SJSA1 (cell line): ENCODE measurements around the gene CACNA2D1. TPM values are rescaled to one million over a fixed set of nuclear protein-coding genes. Genes with fewer than 3 reads are reported as not detected.
"Not testable (repeated sequence)": the region's sequence is repeated elsewhere in the genome, so short reads cannot be mapped to it uniquely, and the experiment has no call there.

Experiments used
- DNase-seq, 2 experiments: peaks; one replicate each; pipeline ENCODE4 v3.0.0-alpha.2; 2015 to 2020; ENCODE audit warnings: low spot score in 2 of 2, low read depth in 1 of 2
- H3K27ac ChIP-seq: fragments of 250-450 bp; sonication (Bioruptor Pico); 2 replicates; pipeline ENCODE4 v1.5.1; 2020; ENCODE audit warnings: mild to moderate bottlenecking, moderate library complexity
- H3K27me3 ChIP-seq: fragments of 250-450 bp; sonication (Bioruptor Pico); replicated peaks from 2 replicates; pipeline ENCODE4 v1.5.1; 2020; ENCODE audit warnings: mild to moderate bottlenecking, moderate library complexity
- H3K36me3 ChIP-seq: fragments of 250-450 bp; sonication (Bioruptor Pico); 2 replicates; pipeline ENCODE4 v1.5.1; 2020; ENCODE audit warnings: mild to moderate bottlenecking
- H3K4me1 ChIP-seq: fragments of 250-450 bp; sonication (Bioruptor Pico); replicated peaks from 2 replicates; pipeline ENCODE4 v1.6.1; 2021; ENCODE audit warnings: mild to moderate bottlenecking
- H3K4me3 ChIP-seq: fragments of 250-450 bp; sonication (Bioruptor Pico); 2 replicates; pipeline ENCODE4 v1.5.1; 2020; ENCODE audit warnings: mild to moderate bottlenecking
- H3K9me3 ChIP-seq: fragments of 250-450 bp; sonication (Bioruptor Pico); replicated peaks from 2 replicates; pipeline ENCODE4 v1.5.1; 2020; ENCODE audit warnings: mild to moderate bottlenecking
- total RNA-seq: library from RNA; depleted of rRNA; stranded (reverse); fragments of >200 nt; shearing (Covaris generic); gene quantifications from 2 replicates; pipeline ENCODE4 v1.2.3, GENCODE V29; 2014

CACNA2D1 gene
- total RNA-seq, 1 experiment from 2014 or later, result 31.6 TPM

DNA sequence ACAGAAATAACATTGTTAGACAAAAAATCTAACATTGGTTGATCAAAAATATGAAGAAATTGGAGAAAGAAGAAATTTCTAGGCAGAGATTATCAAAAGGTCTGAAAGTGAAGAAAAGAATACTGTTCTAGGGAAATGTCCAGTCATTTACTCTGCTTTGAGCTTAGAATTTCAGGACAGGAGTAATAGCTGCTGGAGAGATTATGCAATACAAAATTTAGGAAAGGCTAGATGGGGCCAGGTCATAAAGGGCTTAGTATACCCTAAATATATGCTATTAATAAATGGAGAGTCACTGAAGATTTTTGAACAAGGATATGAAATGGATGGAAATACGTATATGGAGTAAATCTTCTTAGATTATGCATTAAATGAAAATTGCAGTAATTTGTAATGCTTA, 279.2 kb downstream of the CACNA2D1 start:
- Histone ChIP-seq H3K4me1 (peaks cover 4% of the 10 kb centered on the region; the same call in 1 of the 2 replicates), H3K27ac (no peak overlapping the region), H3K36me3 (no peaks in the 10 kb centered on the region), H3K4me3 (no peak overlapping the region), H3K27me3 (no peaks in the 10 kb centered on the region), H3K9me3 (no peaks in the 10 kb centered on the region)
- no peak for DNase-seq

DNA sequence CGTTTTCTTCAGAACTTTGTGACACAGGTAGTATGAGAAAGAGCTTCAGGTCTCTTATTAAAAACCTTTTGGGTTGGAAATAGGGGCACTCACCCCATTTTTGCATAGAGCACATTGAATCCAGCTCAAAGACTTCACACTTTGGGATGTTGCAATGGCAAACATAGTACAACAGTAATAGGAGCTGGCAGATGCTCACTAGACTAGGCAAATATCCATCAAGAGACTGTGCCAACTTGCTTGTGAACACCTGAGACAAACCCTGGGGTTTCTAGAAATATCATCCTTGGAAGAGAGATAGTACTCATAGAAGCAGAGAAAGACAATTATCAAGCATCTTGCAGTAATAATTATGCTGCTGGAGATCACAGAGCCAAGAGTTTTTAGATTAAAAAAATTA, 280.0 kb downstream of the CACNA2D1 start:
- no peak overlapping the region for H3K4me3 ChIP-seq
- no peak for DNase-seq

DNA sequence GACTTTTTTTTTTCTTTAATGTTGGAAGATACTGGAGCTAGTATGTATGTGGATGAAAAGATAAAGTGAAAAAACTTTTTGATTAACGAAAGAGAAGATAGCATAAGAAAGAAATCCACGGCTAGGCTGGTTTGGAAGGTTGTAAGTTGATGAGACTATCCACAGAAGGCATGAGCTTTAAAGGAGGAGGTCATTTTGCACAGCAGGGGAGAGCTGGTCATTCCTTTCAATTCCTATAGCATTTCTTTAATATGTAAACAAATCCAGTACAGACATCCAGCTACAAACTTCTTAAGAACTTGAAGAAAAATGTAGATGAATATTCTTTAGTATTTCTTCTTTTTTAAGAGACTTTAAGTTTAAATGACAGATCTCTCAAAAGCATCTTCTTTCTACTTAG, 281.3 kb downstream of the CACNA2D1 start:
- Histone ChIP-seq H3K27me3 (no peaks in the 10 kb centered on the region), H3K4me3 (no peak overlapping the region), H3K36me3 (no peaks in the 10 kb centered on the region), H3K27ac (no peak overlapping the region), H3K9me3 (no peaks in the 10 kb centered on the region), H3K4me1 (peaks cover 4% of the 10 kb centered on the region; the same call in 1 of the 2 replicates)
- no peak for DNase-seq

More for the DNA sequence above, 280.0 kb downstream of the CACNA2D1 start:
- no peak overlapping the region for H3K27ac ChIP-seq
- peaks cover 4% of the 10 kb centered on the region; the same call in 1 of the 2 replicates for H3K4me1 ChIP-seq
- H3K27me3 ChIP-seq, result no peaks in the 10 kb centered on the region
- H3K9me3 ChIP-seq, result no peaks in the 10 kb centered on the region
- no peaks in the 10 kb centered on the region for H3K36me3 ChIP-seq

DNA sequence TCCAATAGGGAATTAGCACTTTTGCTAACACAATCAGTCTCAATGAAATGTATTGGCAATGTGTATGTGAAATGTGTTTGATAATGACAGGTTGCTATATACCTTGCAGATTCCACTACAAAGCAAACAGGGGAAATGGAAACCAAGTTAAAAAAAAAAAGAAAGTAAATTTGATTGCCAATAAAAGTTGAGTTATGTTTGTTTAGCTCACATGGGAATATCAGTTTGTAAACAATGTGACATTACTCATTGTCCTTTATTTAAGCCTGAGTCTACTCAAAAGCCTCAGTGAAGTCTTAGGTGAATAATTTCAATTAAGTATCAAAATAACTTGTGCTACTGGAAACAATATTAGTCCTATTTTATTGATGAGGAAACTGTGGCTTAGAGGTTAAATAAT, 285.2 kb downstream of the CACNA2D1 start:
- no peak overlapping the region for H3K27ac ChIP-seq
- no peak overlapping the region for H3K4me3 ChIP-seq
- no peaks in the 10 kb centered on the region for H3K27me3 ChIP-seq
- H3K36me3 ChIP-seq, result no peaks in the 10 kb centered on the region
- H3K4me1 ChIP-seq, result no peaks in the 10 kb centered on the region
- H3K9me3 ChIP-seq, result no peaks in the 10 kb centered on the region
- no peak for DNase-seq

DNA sequence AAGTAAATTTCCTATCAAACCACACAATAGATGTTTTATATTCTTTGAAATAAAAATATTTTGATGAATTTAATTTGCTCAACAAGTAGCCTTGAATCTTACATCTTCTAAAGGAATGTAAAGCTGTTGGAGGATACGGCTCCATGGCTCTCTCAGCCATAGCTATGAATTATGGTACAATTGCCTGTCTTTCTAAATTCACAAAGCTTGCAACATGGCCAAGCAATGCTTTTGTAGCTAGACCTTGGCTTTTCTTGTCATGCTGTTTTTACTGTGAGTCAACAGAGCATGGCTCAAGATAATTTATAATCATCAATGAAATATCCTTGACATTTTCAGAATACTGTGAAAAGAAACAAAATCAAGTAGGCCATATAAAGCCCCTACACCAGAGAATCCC, 286.7 kb downstream of the CACNA2D1 start:
- Histone ChIP-seq H3K9me3 (no peaks in the 10 kb centered on the region), H3K36me3 (no peaks in the 10 kb centered on the region), H3K27me3 (no peaks in the 10 kb centered on the region), H3K27ac (no peak overlapping the region), H3K4me3 (no peak overlapping the region), H3K4me1 (no peaks in the 10 kb centered on the region)
- no peak for DNase-seq

DNA sequence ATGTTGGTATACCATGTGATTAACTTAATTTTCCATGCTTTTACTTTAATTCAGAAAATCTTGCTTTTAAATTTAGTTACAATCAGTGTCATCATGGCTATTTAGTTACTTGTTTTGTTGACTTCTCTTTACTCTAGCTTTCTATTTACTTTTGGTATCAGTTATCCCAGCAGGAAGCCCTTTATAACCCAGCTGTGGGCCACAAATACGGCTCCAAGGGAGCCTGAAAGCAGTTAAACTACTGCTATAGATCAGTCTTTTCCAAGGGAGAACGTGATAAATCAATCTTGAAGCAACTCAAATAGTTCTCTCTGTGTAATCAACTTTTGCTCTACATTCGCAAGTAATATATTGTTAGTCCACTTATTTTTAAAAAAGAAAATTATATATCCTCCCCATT, 287.4 kb downstream of the CACNA2D1 start:
- no peak for DNase-seq
- Histone ChIP-seq H3K4me3 (no peak overlapping the region), H3K4me1 (no peaks in the 10 kb centered on the region), H3K9me3 (no peaks in the 10 kb centered on the region), H3K27me3 (no peaks in the 10 kb centered on the region), H3K27ac (no peak overlapping the region), H3K36me3 (no peaks in the 10 kb centered on the region)

DNA sequence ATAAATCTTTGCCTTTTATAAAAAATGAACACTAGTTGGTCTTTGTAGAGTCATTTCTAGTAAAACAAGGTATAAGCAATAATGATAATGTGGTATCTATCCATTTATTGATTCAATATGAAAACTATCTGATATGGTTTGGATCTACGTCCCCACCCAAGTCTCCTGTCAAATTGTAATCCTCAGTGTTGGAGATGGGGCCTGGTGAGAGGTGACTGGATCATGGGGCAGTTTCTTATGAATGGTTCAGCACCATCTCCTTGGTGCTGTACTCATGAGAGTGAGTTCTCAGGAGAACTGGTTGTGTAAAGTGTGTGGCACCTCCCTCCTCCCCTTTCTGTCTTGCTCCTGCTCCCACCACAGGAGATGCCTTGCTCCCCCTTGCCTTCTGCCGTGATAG, 288.8 kb downstream of the CACNA2D1 start:
- H3K4me1 ChIP-seq, result no peaks in the 10 kb centered on the region
- H3K27me3 ChIP-seq, result no peaks in the 10 kb centered on the region
- H3K9me3 ChIP-seq, result no peaks in the 10 kb centered on the region
- no peaks in the 10 kb centered on the region for H3K36me3 ChIP-seq
- no peak overlapping the region for H3K27ac ChIP-seq
- DNase-seq, result no peak
- no peak overlapping the region for H3K4me3 ChIP-seq

DNA sequence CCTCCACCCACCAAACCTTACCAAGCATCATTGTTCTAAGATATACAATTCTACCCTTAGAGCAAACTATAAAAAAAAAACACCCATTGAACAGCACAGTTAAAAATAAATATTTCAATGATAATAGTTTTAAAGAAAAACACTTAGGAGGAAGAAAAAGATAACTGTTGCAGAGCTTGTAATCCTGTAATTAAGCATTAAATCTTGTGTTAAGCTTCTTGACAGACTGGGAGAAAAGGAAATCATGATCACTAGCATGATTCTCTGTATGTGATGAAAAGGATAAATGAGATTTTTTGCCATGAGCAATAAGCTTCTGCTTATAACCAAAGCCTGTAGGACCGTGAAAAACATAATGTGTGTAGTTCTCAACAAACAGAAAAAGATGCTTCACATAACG, 289.8 kb downstream of the CACNA2D1 start:
- Histone ChIP-seq H3K9me3 (no peaks in the 10 kb centered on the region), H3K4me1 (no peaks in the 10 kb centered on the region)

DNA sequence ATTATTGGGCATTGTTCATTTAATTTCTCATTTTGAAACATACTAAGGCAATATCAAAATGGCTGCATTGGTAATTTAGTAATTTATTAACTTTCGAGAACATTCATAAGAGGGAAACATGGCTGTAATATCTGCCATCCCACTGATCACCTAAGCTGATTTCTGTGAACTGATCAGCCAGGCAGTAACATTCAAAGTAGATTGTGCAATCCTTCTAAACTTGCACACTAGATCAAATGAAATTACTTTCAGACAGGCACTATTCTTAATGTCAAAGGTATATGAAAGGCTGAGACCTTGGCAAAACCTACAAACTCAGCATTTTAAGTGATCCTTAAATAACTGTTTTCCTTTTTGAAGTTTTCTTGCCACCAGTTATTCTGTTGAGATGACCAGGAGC, 290.7 kb downstream of the CACNA2D1 start:
- Histone ChIP-seq H3K36me3 (no peaks in the 10 kb centered on the region), H3K27ac (no peak overlapping the region), H3K4me3 (no peak overlapping the region), H3K27me3 (no peaks in the 10 kb centered on the region), H3K4me1 (no peaks in the 10 kb centered on the region), H3K9me3 (no peaks in the 10 kb centered on the region)
- no peak for DNase-seq

More for the DNA sequence above, 289.8 kb downstream of the CACNA2D1 start:
- no peak overlapping the region for H3K4me3 ChIP-seq
- no peak overlapping the region for H3K27ac ChIP-seq
- H3K36me3 ChIP-seq, result no peaks in the 10 kb centered on the region
- H3K27me3 ChIP-seq, result no peaks in the 10 kb centered on the region
- DNase-seq, result no peak

DNA sequence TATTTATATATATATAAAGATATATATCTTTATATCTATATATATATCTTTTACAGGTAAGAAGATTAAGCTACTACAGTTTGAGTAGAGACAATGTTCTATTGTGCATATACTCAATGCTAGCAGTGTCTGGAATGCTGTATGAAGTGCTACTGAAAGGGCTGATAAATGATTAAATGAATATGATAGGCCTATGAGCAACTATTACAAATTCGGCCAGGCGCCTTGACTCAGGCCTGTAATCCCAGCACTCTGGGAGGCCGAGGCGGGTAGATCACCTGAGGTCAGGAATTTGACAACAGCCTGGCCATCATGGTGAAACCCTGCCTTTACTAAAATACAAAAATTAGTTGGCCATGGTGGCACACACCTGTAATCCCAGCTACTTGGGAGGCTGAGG, 297.1 kb downstream of the CACNA2D1 start:
- no peak overlapping the region for H3K4me3 ChIP-seq
- no peaks in the 10 kb centered on the region for H3K9me3 ChIP-seq
- H3K27me3 ChIP-seq, result no peaks in the 10 kb centered on the region
- no peak overlapping the region for H3K27ac ChIP-seq
- H3K4me1 ChIP-seq, result no peaks in the 10 kb centered on the region
- H3K36me3 ChIP-seq, result no peaks in the 10 kb centered on the region
- no peak for DNase-seq

DNA sequence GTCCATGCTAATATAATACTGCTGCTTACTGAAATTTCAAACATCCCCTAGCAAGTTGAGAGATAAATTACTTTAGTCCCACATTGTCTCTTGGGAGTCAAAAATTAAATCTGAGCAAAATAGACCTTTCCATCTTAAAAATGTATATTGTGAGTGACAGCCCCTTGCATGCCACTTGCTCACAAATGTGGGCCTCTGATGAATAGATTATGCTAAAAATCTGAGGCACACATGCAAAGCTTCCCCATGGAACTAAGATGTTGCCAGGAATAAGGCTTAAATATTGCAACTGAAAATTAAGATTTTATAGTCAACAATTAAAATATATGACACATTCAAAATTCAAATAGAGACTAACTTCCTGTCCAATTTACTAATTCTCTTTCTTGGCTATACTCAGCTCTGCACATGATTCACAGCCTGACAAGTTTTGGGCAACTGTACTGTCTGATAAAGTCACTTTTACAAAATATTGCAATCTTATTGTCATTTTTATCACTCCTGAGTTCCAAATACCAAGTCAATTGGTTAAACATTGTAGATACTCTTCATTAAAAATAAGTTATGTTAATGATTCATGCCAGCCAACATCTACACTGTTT, 301.2 kb downstream of the CACNA2D1 start:
- Histone ChIP-seq H3K27me3 (no peaks in the 10 kb centered on the region), H3K9me3 (no peaks in the 10 kb centered on the region), H3K36me3 (no peaks in the 10 kb centered on the region), H3K4me1 (no peaks in the 10 kb centered on the region), H3K27ac (no peak overlapping the region), H3K4me3 (no peak overlapping the region)
- no peak for DNase-seq

DNA sequence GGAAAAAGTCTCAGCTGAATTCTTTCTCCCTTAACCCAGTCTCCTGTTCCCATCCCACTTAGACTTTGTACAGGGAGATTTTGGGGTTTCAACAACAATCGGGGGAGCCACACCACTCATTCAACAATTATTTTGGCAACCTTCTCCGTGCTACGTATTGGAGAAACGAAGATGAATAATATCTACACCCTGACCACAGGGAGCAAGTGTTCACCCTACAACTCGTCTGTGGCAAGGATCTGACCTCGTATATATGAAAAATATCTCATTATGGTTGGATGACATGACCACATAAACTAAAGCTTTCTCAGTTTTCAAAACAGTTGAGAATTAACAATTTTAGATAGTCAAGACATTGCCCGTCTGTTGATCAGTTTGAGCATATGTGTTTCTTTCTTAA, 302.1 kb downstream of the CACNA2D1 start:
- Histone ChIP-seq H3K36me3 (no peaks in the 10 kb centered on the region), H3K27me3 (no peaks in the 10 kb centered on the region), H3K9me3 (no peaks in the 10 kb centered on the region), H3K4me1 (no peaks in the 10 kb centered on the region), H3K4me3 (no peak overlapping the region), H3K27ac (no peak overlapping the region)
- DNase-seq, result no peak

DNA sequence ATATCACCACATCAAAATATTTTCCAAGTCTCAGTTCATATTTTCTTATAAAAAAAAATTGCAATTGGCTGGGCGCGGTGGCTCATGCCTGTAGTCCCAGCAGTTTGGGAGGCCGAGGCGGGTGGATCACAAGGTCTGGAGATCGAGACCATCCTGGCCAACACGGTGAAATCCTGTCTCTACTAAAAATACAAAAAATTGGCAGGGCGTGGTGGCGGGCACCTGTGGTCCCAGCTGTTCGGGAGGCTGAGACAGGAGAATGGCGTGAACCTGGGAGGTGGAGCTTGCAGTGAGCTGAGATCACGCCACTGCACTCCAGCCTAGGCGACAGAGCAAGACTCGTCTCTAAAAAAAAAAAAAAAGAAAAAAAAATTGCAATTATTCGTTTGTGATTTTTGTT, 303.0 kb downstream of the CACNA2D1 start:
- H3K9me3 ChIP-seq, H3K27me3 ChIP-seq, H3K36me3 ChIP-seq, H3K4me3 ChIP-seq, H3K27ac ChIP-seq, DNase-seq, H3K4me1 ChIP-seq: not testable (repeated sequence)

DNA sequence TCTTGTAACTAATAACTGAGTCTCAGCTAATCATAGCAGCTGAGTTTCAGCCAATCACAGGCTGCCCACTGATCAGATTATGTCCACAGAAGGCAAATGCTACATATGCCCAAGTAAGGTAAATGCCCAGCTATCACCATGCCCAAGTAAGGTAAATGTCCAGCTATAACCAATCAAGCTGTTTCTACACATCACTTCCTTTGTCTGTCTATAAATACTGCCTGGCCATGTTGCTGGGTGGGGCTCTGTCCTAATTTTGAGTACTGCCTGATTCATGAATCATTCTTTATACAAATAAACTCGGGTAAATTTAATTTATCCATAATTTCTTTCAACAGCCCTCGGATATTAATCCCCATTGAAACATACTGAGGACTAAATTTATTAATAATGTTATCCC, 312.4 kb downstream of the CACNA2D1 start:
- no peaks in the 10 kb centered on the region for H3K9me3 ChIP-seq
- no peaks in the 10 kb centered on the region for H3K36me3 ChIP-seq
- H3K27me3 ChIP-seq, result no peaks in the 10 kb centered on the region
- H3K4me1 ChIP-seq, result no peaks in the 10 kb centered on the region
- no peak for DNase-seq
- H3K27ac ChIP-seq, result no peak overlapping the region
- no peak overlapping the region for H3K4me3 ChIP-seq

DNA sequence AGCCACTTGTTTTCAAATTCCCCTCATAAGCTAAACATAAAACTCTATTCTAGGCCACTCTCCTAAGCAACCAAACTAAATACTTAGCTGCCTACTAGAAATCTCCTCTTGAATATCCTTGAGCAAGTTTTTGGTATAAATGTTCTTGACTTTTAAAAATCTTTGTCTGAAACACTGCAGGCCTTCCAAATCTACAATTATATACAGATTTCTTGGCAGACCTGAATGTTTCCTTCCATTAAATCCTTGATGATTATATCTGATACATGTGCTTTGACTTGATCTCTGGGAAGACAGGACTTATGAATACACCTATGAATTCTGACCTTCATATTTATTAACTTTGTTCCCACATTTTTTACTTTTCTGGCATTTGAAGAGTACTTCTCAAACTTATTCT, 314.5 kb downstream of the CACNA2D1 start:
- no peaks in the 10 kb centered on the region for H3K4me1 ChIP-seq
- no peak for DNase-seq
- no peak overlapping the region for H3K27ac ChIP-seq
- H3K27me3 ChIP-seq, result no peaks in the 10 kb centered on the region
- peaks cover 5% of the 10 kb centered on the region for H3K36me3 ChIP-seq
- no peaks in the 10 kb centered on the region for H3K9me3 ChIP-seq
- H3K4me3 ChIP-seq, result no peak overlapping the region
